B cell (primary cell): ENCODE data around the gene RBPJ. TPM values are rescaled to one million over a fixed set of nuclear protein-coding genes. Genes with fewer than 3 reads are reported as not detected.

Experiments
- ATAC-seq: fragments of 200-7000 bp; cut with Tn5 transposase; one replicate; pipeline ENCODE4 v1.10.0; 2021; ENCODE audit warnings: low read depth, mild to moderate bottlenecking, moderate number of reproducible peaks, moderate library complexity
- CTCF ChIA-PET: fragments of 350-600 bp; sonication (Branson Sonifier 250); formaldehyde crosslinking; loops from one replicate; lab custom pipeline; 2021; ENCODE audit warnings: antibody characterized with exemption, inconsistent platforms; lab: Charles Lee
- POLR2A ChIA-PET: fragments of 350-600 bp; sonication (Branson Sonifier 250); formaldehyde crosslinking; loops from one replicate; lab custom pipeline; 2021; ENCODE audit warnings: antibody characterized with exemption; lab: Charles Lee
- DNase-seq: peaks from one replicate; pipeline ENCODE4 v3.0.0; 2013
- H2AFZ ChIP-seq: 2 replicates; pipeline ENCODE4 v1.6.1; 2012; ENCODE audit warnings: mild to moderate bottlenecking, low read depth, low read length; ENCODE audit not compliant: insufficient read depth, poor library complexity, severe bottlenecking
- H3K27ac ChIP-seq, 2 donors: 1 replicate in 1 of 2; 2 replicates in 1 of 2; pipeline ENCODE4 v1.5.1; 2012 to 2013; ENCODE audit warnings: low read length in 2 of 2, mild to moderate bottlenecking in 2 of 2, moderate library complexity in 1 of 2
- H3K27me3 ChIP-seq, 4 experiments: fragments of 200-600 bp in 1 of 4; sonication (generic) in 1 of 4; replicated peaks in 1 of 4; 1 replicate in 2 of 4; 2 replicates in 2 of 4; pipeline versions ENCODE4 v1.6.1 to v1.7.0; 2013 to 2016; ENCODE audit warnings: low read length in 3 of 4, mild to moderate bottlenecking in 2 of 4, mixed read lengths in 1 of 4, moderate library complexity in 1 of 4; ENCODE audit not compliant: insufficient read depth in 4 of 4, control insufficient read depth in 3 of 4; ENCODE audit errors: control extremely low read depth in 1 of 4
- H3K36me3 ChIP-seq, 2 experiments: replicated peaks in 1 of 2; 1 replicate in 1 of 2; 2 replicates in 1 of 2; pipeline versions ENCODE4 v1.6.1 to v1.7.1; 2013; ENCODE audit warnings: low read length in 1 of 2; ENCODE audit not compliant: insufficient read depth in 2 of 2, control insufficient read depth in 1 of 2; ENCODE audit errors: control extremely low read depth in 1 of 2, extremely low read depth in 1 of 2
- H3K4me1 ChIP-seq, 2 donors: fragments of 200-600 bp in 1 of 2; sonication (generic) in 1 of 2; 1 replicate in 1 of 2; 2 replicates in 1 of 2; pipeline versions ENCODE4 v1.5.1 to v1.6.1; 2013 to 2017; ENCODE audit warnings: low read length in 2 of 2; ENCODE audit not compliant: control insufficient read depth in 2 of 2, insufficient read depth in 2 of 2
- H3K4me2 ChIP-seq: replicated peaks from 2 replicates; pipeline ENCODE3; 2012; ENCODE audit warnings: mild to moderate bottlenecking, low read depth, low read length; ENCODE audit not compliant: poor library complexity, severe bottlenecking
- H3K4me3 ChIP-seq, 5 experiments: fragments of 200-600 bp in 1 of 5; sonication (generic) in 1 of 5; 1 replicate in 3 of 5; 2 replicates in 2 of 5; pipeline versions ENCODE4 v1.5.1 to v1.7.0; 2011 to 2016; ENCODE audit warnings: low read length in 4 of 5, mild to moderate bottlenecking in 4 of 5, low read depth in 2 of 5, control low read depth in 1 of 5, moderate library complexity in 1 of 5; ENCODE audit not compliant: insufficient read depth in 1 of 5; ENCODE audit errors: control extremely low read depth in 1 of 5, extremely low read depth in 1 of 5
- H3K79me2 ChIP-seq: fragments of 200-600 bp; sonication (generic); one replicate; pipeline ENCODE4 v1.6.0; 2016; ENCODE audit warnings: low read length; ENCODE audit not compliant: control insufficient read depth, insufficient read depth
- H3K9ac ChIP-seq: fragments of 200-600 bp; sonication (generic); 2 replicates; pipeline ENCODE4 v1.6.1; 2017; ENCODE audit warnings: mild to moderate bottlenecking, low read length, moderate library complexity
- H3K9me3 ChIP-seq, 3 donors: one replicate each; pipeline versions ENCODE4 v1.6.1 to v1.7.1; 2013; ENCODE audit warnings: low read length in 2 of 3; ENCODE audit not compliant: control insufficient read depth in 2 of 3, insufficient read depth in 1 of 3; ENCODE audit errors: control extremely low read depth in 1 of 3
- H4K20me1 ChIP-seq: 2 replicates; pipeline ENCODE4 v1.6.0; 2012; ENCODE audit warnings: mild to moderate bottlenecking, low read length; ENCODE audit not compliant: insufficient read depth, control insufficient read depth, poor library complexity, severe bottlenecking
- H3K27ac Mint-ChIP-seq: one replicate; pipeline ENCODE4 v1.8.0; 2021; ENCODE audit warnings: mixed read lengths
- H3K27me3 Mint-ChIP-seq: one replicate; pipeline ENCODE4 v1.8.0; 2021; ENCODE audit warnings: mixed read lengths
- H3K4me1 Mint-ChIP-seq: one replicate; pipeline ENCODE4 v1.8.0; 2021; ENCODE audit warnings: mixed read lengths
- H3K4me3 Mint-ChIP-seq: one replicate; pipeline ENCODE4 v1.8.0; 2021; ENCODE audit warnings: mixed read lengths
- H3K9me3 Mint-ChIP-seq: one replicate; pipeline ENCODE4 v1.8.0; 2022; ENCODE audit warnings: mixed read lengths; ENCODE audit not compliant: insufficient read depth
- EZH2 ChIP-seq: IDR thresholded peaks from 2 replicates; pipeline ENCODE4 v1.6.1; 2012; ENCODE audit warnings: borderline replicate concordance, low read depth, mild to moderate bottlenecking, moderate library complexity, low read length; ENCODE audit not compliant: insufficient read depth, poor library complexity, severe bottlenecking
- WGBS: methylation state at CpG from one replicate; pipeline ENCODE4 v1.1.5; 2013; ENCODE audit warnings: missing lambda C conversion rate; ENCODE audit not compliant: insufficient coverage; 5-methylcytosine and 5-hydroxymethylcytosine counted together
- intact Hi-C: fragments of 100-400 bp; cut with micrococcal nuclease; formaldehyde crosslinking; loops from one replicate; pipeline ENCODE4 v1.10.0; 2022
- polyA plus RNA-seq: library from polyadenylated mRNA; depleted of rRNA; stranded (reverse); fragments of >200 nt; gene quantifications from 2 replicates; pipeline ENCODE4 v1.2.3, GENCODE V29; 2012
- total RNA-seq, 2 donors: library from RNA; stranded (reverse); fragments of 120-200 nt in 1 of 2; gene quantifications; 1 replicate in 1 of 2; 2 replicates in 1 of 2; pipeline versions ENCODE4 v1.2.3 to v1.2.4, GENCODE V29; 2013 to 2022
- TF ChIP-seq, protein P1 (sequence below): fragments of 200-600 bp; IDR thresholded peaks from one replicate; pipeline ENCODE4 v1.8.0; 2022; ENCODE audit warnings: antibody characterized with exemption, mild to moderate bottlenecking

Gene RBPJ
- total and polyA plus RNA-seq, 2 donors (not counting 1 experiment from before 2014, with no cell fraction given), result 10.6 to 50.1 TPM

DNA sequence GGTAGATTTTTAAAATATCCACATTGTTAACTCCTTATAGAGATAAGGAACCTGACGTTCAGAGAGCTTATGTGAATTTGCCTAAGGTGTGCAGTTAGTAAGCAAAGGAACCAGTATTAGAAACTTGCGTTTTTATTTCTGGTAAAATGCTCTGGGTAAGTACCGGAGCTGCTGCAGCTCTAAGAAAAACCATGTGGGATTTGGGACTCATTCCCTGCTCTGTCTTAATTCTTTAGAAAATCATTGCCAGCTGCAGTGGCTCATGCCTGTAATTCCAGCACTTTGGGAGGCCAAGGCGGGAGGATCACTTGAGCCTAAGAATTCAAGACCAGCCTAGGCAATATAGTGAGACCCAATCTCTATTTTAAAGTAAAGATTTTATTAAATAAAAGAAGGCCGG lies 163.7 kb downstream of the RBPJ start:
- Histone ChIP-seq H3K27ac (no peak overlapping the region), H2AFZ (no peak overlapping the region)
- ATAC-seq, result no peak

More for the DNA sequence above, 163.7 kb downstream of the RBPJ start:
- Mint-ChIP-seq H3K4me1 (no peaks in the 10 kb centered on the region), H3K27ac (no peak overlapping the region), H3K9me3 (no peaks in the 10 kb centered on the region), H3K4me3 (no peak overlapping the region), H3K27me3 (peaks cover 15% of the 10 kb centered on the region)
- POLR2A ChIA-PET, result no interaction called here
- DNase-seq, result no peak
- intact Hi-C loops, result no loop called here
- no peaks in the 10 kb centered on the region for H3K36me3 ChIP-seq
- CTCF ChIA-PET, result no interaction called here
- TF ChIP-seq, protein P1, sequence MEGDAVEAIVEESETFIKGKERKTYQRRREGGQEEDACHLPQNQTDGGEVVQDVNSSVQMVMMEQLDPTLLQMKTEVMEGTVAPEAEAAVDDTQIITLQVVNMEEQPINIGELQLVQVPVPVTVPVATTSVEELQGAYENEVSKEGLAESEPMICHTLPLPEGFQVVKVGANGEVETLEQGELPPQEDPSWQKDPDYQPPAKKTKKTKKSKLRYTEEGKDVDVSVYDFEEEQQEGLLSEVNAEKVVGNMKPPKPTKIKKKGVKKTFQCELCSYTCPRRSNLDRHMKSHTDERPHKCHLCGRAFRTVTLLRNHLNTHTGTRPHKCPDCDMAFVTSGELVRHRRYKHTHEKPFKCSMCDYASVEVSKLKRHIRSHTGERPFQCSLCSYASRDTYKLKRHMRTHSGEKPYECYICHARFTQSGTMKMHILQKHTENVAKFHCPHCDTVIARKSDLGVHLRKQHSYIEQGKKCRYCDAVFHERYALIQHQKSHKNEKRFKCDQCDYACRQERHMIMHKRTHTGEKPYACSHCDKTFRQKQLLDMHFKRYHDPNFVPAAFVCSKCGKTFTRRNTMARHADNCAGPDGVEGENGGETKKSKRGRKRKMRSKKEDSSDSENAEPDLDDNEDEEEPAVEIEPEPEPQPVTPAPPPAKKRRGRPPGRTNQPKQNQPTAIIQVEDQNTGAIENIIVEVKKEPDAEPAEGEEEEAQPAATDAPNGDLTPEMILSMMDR, result no peak
- TF ChIP-seq EZH2, result no peak
- no peaks in the 10 kb centered on the region for H4K20me1 ChIP-seq
- no peaks in the 10 kb centered on the region for H3K4me1 ChIP-seq
- WGBS, result 88% methylated on average over 2 of the region's 5 CpGs
- H3K9ac ChIP-seq, result no peak overlapping the region
- H3K9me3 ChIP-seq, result peaks cover 0 to 4% (median 0%) of the 10 kb centered on the region in 3 donors
- H3K4me3 ChIP-seq, result no peak overlapping the region
- H3K79me2 ChIP-seq, result no peaks in the 10 kb centered on the region
- no peak overlapping the region for H3K4me2 ChIP-seq
- H3K27me3 ChIP-seq, result no peaks in the 10 kb centered on the region

Other genes starting within 250 kb of the RBPJ start
- gene CCKAR, start 169.5 kb downstream of the RBPJ start, total RNA-seq, result not detected in 2 replicates
- not detected in 2 replicates for gene CCKAR, start 169.5 kb downstream of the RBPJ start, polyA plus RNA-seq